Globus pallidus (tissue), 1 donor: ENCODE measurements around the gene DYNC1H1.
"Not testable (repeated sequence)": the region's sequence is repeated elsewhere in the genome, so short reads cannot be mapped to it uniquely, and the experiment has no call there.

Source experiments
- DNase-seq: peaks from one replicate; pipeline ENCODE4 v3.0.0-alpha.2; 2015; ENCODE audit warnings: low spot score

Gene DYNC1H1

DNA sequence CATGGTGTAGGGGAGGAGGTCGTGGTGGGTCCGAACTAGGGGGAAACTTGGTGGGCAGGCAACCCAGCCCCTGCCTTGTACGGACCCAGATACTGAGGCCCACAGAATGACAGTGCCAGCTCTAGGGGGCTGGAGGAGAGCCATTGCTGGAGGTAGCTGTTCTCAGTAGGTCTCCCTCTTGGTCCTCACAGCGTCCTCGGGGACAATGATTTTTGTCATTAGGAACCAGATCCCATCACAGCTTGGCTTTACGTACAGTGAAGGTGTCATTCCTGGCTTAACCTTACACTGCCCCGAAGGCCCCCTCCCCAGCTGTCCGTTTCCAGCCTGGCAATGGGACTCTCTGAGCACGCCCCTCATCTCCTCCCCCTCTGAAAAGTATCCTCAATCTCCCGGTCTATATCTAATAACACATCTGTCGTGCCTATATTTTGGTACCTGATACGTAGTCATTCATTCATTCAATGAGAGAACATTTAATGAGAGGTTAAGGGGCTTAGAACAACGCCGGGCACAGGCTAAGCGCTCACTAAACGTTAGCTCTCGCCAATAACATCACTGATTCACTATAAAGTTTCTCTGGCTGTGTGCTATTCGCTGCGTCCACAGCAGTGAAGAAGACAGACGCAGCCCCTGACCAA lies 597 bp upstream of the DYNC1H1 start:
- peak; percentile 24 for DNase-seq

DNA sequence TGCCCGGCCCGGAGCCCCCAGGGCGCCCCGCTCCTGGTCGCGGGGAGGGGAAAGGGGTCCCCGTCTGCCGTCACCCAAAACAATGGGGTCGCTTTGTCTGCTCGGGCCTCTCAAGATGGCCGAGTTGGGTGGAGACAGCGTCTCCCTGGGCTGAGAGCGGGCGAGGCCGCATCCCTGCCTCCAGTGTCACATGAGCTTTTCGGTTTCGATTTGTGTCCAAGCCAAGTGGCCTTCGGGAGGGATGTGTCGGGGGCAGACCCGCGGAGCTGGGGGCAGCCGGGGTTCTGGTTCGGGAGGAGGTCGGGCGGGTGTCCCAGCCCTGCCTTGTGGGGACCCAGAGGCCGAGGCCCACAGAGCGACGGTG lies 790 bp downstream of the DYNC1H1 start:
- peak; percentile 77 for DNase-seq

DNA sequence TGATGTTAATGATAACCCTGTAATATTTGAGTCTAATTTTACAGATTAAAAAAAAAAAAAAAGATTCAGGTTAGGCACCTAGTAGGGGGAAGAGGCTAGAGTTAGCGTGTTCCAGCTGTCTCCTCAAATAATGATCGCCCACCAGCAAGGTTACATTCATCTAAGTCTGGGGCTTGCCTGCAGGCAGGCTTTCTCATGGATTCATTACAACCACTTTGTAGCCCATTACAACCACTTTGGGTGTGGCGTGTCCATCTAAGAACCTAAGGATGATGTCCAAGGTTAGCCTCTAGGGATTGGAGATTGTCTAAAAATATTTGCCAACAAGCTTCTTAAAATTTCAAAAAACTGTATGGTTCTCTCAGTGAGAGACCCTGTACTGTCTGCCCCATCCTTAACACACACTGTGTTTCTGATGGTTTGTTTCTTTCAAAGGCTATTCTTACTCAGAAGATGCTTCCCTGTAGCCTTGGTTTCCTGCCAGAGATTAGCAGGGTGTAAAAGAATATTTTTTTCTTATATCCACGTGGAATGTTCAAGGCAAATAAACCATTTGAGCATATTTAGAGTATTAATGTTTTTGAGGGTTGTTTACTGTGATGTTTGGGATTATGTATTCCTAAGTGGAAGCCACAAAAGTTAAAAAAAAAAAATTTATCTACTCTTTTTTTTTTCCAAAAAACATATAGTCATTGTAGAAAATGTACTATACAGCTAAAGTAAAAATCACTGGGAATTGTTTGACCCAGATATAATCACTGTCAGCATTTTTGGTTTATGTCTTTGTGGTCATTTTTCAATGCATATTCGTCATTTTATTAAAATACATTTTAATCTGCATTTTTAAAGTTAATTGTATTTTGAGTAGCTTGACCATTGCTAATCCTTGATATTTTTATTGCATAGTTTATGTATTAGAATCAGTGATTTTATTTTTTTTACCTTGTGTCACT lies 1.7 kb downstream of the DYNC1H1 start:
- no peak for DNase-seq

DNA sequence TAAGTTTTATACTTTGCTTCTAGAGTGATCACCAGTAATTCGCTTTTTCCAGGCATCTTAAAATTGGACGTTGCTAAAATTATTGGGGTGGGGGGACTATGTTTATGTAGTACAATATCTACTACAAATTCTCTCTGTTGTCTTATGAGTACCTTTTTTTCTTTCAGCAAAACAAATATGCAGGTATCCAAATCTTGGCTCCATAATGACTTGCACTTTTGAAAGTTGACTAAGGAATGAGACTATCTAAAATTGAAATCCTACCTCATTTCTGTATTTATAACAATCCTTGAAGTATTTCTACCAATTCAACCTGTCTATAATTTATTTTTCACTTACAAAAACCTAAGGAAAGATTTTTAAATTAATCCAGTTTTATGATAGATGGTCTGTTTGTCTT lies 2.4 kb downstream of the DYNC1H1 start:
- DNase-seq: no peak

DNA sequence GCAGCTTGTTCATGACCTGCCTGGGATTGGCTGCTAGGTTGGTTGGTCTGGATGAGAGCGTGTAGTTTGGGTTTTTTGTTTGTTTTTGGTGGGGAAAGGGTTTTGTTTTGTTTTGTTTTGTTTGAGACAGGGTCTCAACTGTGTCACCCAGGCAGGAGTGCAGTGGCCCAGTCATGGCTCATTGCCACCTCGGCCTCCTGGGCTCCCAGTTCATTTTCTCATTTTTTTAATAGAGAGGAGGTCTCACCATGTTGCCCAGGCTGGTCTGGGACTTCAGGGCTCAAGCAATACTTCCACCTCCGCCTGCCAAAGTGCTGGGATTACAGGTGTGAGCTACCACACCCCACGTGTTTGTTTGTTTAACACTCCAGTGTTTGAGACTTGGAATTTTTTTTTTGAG lies 3.8 kb downstream of the DYNC1H1 start:
- no peak for DNase-seq

DNA sequence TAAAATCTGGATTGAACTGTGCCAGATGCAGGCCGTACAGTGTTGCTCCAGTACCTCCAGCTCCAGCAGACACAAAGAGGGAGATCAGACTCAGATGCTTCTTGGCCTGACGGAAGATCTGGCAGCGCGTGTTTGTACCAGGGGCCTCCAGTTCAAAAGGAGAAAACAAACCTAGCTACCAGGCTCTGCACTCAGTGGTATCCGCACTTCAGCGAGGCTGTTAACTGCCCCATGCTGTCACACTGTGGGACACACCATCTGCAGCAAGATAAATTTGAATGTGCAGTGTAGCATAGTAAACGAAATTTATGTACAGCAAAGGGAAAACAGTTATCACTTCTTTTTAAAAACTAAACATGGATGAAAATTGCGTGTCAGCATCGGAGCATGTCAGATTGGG lies 5.1 kb downstream of the DYNC1H1 start:
- no peak for DNase-seq

DNA sequence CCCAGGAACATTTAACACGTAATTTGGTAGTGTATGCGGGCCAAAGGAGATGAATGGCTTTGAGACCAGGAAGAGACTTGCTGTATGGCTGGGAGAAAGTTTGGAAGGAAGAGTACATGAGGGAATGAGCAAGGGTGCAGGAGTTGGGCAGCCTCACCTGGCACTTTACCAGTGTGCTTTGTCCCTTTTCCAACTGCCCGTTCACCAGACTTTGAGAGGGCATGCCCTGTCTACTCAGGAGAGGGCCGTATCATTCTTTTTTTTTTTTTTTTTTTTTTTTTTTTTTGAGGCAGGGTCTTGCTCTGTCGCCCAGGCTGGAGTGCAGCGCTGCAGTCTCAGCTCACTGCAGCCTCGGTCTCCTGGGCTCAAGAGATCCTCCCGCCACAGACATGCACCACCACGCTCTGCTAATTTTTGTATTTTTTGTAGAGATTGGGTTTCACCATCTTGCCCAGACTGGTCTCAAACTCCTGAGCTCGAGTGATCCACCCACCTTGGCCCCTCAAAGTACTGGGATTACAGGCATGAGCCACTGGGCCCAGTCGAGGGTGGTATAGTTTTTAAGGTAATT lies 6.5 kb downstream of the DYNC1H1 start:
- DNase-seq: no peak

DNA sequence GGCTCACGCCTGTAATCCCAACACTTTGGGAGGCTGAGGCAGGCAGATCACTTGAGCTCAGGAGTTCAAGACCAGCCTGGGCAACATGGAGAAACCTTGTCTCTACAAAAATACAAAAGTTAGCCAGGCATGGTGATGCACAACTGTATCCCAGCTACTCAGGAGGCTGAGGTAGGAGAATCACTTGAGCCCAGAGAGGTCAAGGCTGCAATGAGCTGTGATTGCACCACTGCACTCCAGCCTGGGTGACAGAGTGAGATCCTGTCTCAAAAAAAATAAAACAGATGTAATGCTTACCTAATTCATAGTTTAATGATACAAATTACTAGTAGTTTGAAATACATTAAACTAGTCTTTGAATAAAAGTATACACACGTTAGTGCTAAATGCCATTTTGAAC lies 7.1 kb downstream of the DYNC1H1 start:
- DNase-seq: not testable (repeated sequence)

DNA sequence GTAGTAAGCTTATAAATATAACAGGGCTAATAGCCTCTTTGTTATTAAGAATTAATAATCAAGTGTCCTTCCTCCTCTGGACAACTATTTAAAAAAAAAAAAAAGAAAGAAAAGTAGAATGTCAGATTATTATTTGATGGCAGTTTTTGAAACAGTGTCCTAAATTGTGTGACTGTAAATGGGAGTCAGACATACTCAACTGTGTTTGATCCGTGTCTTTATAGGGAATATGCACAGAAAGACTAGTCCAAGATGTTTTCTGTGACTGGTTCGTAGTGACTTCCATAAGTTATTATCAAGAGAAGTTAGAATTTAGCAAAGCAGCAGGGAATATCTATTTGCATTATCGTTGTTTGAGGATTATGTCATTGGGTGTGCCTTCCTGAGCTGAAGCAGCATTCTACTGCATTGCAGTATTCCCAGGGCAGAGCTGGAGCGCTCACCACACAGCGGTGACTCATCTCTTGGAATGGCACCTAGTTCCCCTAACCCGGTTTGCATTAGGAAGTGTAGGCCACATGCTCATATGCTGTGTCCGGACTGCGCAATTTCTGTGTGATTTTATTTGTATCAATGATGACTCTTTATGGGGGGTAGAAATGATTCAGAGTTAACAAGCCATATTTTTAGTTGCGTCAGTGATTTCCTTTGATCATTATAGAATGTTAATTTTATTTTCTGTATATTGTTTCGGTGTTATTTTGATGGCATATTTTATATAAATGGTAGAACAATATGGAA lies 7.9 kb downstream of the DYNC1H1 start:
- peak; percentile 32 for DNase-seq

DNA sequence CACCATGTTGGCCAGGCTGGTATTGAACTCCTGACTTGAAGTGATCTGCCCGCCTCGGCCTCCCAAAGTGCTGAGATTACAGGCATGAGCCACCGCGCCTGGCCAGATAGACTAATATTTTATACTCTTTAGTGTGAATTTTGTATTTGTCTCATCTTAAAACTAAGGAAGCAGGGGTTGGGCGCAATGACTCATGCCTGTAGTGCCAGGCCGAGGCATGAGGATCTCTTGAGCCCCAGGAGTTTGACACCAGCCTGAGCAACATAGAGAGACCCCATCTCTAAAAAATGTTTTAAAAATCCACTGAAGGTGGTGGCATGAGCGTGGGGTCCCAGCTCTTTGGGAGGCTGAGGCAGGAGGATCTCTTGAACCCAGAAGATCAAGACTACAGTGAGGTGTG lies 9.0 kb downstream of the DYNC1H1 start:
- DNase-seq: no peak

DNA sequence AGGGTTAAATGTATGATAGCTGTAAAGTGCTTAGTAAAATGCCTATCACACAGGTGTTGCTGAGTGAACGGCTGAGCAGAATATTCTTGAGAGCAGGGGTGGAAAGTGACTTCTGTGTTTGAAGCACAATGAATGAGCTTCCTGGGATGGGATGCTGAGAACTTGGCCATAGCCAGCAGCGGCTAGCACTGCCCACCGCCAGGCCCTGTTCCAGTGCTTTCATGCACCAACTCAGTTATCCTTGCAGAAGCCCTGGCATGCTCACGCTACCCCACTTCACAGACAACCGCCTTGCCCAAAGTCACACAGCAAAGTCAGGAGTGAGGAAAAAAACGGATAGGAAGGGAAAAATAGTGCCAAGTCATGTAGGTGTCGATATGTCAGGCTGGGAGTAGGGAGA lies 10.9 kb downstream of the DYNC1H1 start:
- no peak for DNase-seq

DNA sequence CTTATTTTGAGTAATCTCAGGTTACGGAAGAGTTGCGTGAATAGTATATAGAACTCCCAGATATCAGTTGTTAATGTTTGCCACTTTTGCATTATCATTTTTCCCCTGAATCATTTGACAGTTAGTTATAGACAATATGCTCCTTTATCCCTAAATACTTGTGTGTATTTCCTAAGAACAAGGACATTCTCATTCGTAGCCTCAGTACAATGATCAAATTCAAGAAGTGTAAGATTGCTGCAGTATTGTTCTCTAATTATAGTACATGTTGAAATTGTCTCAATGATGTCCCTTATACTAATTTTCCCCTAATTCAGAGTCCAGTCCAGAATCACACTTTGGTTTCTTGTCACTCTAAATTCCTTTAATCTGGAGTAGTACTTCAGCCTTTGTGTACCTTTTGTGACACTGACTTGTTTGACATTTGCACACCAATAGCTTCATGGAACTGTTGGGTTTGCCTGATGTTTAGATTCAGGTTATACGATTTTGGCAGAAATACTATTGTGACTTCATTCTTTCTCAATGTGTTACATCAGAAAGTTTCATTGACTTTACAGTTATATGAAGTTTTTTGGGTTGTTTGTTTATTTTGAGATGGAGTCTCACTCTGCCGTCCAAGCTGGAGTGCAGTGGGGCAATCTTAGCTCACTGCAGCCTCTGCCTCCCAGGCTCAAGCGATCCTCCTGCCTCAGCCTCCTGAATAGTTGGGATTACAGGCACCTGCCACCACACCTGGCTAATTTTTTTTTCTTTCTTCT lies 13.1 kb downstream of the DYNC1H1 start:
- DNase-seq: no peak

DNA sequence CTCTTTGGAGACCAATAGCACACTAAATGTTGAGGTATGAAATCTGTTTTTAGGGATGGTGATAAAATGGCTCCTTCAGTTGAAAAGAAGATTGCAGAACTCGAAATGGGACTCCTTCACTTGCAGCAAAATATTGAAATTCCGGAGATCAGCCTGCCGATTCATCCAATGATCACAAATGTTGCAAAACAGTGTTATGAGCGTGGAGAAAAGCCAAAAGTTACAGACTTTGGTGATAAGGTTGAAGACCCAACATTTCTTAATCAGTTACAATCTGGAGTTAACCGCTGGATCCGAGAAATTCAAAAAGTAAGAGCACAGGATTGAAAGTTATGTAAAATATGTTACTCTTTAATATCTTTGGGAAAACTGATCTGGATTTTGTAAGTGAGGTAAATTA lies 15.3 kb downstream of the DYNC1H1 start:
- DNase-seq: no peak

DNA sequence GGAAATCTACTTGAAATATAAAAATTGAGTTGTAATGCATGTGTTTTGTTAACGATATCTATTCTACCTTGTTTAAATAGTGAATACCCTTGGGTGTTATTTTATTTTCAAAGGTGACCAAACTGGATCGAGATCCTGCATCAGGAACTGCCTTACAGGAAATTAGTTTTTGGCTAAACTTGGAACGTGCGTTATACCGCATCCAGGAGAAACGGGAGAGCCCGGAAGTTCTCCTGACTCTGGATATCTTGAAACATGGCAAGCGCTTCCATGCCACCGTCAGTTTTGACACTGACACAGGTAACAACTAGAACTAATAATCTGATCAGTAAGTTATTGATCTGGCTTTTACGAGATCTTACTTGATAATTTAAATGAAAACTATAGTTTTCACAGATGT lies 15.9 kb downstream of the DYNC1H1 start:
- DNase-seq: no peak

DNA sequence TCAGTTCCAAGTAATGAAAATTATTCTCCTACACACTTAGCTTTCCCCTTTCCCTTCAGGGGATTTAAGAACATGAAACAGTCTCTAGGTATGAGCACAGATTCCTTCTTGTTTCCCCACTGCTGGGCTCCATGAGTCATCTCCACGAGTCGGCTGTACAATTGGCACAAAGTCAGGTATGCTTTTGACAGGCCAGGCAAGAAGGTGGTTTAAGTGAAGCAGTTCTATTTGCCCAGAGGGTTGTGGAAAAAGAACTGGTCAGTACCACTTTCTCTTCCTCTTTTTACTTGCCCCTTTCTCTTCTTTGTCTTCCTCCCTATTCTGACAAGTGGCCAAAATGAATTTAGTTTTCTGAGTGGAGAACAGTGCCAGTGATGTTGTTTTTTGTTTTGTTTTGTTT lies 16.3 kb downstream of the DYNC1H1 start:
- peak; percentile 41 for DNase-seq

DNA sequence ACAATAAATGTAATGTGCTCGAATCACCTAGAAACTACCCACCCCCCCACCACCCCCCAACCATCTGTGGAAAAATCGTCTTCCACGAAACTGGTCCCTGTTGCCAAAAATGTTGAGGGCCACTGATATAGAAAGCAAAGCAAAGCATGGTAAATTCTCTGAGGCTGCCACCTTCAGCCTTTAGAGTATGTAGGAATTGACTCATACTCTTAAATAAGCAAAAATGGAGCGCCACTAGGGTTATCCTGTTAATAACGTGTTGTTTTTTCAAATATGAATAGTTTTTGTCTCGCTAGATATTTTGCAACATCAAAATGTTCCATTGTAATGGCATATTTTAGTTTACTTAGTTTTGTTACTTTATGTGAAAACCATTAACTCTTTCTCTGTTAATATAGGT lies 18.2 kb downstream of the DYNC1H1 start:
- no peak for DNase-seq

DNA sequence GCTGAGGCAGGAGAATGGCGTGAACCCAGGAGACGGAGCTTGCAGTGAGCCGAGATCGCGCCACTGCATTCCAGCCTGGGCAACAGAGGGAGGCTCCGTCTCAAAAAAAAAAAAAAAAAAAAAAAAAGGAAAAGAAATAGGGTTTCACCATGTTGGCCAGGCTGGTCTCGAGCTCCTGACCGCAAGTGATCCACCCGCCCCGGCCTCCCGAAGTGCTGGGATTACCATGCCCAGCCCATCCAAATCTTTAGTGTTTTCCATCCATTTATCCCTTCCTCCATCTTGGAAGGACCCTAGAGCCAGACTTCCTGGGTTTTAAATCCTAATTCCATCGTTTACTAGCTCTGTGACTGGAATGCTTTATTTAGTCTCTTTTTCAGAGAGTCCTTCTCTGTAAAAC lies 20.5 kb downstream of the DYNC1H1 start:
- not testable (repeated sequence) for DNase-seq

DNA sequence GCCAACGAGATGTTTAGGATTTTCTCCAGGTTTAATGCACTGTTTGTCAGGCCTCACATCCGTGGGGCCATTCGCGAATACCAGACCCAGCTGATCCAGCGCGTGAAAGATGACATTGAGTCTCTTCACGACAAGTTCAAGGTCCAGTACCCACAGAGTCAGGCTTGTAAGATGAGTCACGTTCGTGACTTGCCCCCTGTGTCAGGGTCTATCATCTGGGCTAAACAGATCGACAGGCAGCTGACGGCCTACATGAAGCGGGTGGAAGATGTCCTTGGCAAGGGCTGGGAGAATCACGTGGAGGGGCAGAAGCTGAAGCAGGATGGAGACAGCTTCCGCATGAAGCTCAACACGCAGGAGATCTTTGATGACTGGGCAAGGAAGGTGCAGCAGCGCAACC lies 21.6 kb downstream of the DYNC1H1 start:
- DNase-seq: no peak

DNA sequence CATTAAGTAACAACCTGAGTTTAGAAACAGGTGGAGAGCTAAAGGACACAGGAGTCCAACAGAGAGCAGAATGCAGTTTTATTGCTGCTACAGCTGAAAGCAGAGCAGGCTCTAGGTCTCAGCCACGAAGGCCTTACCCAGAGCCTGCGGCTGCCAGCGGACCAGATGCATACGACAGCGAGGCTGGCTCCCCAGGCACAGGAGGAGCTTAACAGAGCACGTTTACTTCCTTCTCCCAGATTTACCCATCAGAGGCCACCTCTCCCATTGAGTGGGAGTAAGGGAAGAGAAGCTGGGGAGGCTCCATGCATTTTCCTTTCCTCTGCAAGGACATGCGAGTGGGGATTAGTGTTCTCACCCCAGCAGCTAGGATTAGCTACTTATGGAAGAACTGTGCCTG lies 22.6 kb downstream of the DYNC1H1 start:
- no peak for DNase-seq

DNA sequence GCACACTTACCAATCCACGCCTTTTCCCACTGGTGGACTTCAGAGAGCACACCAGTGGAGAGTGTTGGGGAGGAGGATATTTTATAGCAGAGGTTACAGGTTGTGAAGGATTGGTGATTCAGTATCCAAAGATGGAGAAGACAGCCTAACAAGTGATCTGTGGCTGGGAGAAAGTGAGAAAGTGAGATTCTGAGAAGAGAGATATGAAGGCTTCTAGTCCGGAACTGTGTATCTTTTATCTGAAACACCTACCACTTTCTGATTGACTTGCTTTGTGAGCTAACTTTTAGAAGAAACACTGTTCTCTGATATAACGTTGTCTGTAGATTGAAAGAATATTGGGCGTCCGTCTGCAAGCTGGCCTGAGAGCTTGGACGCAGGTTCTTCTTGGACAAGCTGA lies 24.0 kb downstream of the DYNC1H1 start:
- DNase-seq: no peak

DNA sequence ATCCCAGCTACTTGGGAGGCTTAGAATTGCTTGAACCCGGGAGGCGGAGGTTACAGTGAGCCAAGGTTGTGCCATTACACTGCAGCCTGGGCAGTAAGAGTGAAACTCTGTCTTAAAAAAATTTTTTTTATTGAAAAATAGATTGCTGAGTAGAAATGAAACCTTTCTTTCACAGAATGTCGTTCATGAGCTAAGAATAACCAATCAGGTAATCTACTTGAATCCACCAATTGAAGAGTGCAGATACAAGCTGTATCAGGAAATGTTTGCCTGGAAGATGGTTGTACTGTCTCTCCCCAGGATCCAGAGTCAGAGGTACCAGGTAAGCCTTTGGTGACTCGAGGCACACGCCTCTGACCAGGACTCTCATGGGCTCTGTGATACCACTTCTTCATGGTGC lies 27.0 kb downstream of the DYNC1H1 start:
- DNase-seq: no peak

DNA sequence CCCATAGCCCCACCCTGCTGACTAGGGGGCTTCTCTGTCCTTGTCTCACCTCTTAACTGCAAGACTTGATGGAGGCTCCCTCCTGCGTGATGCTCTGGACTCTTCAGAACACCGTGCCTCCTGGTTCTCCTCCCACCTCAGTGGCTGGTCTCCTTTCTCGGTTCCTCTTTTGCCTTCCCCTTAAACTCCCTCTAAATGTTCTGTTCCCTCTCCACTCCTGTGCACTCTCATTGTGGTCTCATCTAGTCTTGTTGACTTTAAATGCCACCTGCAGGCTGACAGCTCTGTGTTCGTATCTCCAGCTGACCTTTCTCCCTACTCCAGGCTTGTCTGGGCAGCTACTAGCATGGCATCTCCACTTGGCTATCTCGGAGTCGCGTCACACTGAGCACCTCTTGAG lies 28.3 kb downstream of the DYNC1H1 start:
- DNase-seq: no peak
